ENCODE data around the gene CAD. TPM values are rescaled to one million over a fixed set of nuclear protein-coding genes. Genes with fewer than 3 reads are reported as not detected.

The CAD gene
- total and polyA plus RNA-seq, 2 donors (not counting 3 experiments of a cell fraction or from before 2014, with no cell fraction given): 60.3 to 91.4 TPM

DNA sequence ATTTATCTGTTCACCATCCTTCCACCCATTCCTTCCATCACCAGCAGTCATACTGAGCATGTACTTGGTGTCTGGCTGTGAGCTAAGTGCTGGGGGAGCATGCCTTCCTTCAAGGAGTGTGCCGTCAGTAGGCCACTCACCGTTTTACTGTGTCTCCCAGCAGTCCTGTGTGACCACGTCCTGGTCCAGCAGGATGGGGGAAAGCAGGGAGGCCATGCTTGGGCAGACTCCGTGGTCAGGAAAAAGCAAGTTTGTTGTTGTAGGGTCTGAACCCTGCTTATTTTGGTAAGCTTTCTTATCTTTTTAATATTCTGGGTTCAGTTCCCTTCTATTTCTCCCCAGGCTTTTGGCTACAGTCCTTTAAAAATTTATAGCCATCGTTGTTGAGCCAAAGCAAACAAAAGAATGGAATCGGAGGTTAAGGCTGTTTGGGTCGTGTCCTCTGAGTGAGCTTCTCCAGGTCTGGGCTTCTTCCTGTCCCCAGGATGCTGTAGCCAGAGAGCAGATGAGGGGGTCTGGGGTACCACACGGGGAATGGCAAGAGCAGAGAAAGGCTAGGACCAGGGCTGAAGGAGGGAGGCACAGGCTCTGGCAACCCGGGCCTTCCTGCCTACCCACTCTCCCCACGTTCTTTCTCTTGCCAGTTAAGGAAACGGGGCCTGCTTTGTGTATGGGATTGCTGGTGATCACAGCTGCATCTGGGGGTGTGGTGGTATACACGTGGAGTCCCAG, 32.2 kb downstream of the CAD start:
- H3K79me2 ChIP-seq (ENCODE audit: control insufficient read depth, insufficient read depth, low read length): no peaks in the 10 kb centered on the region
- peak overlapping the region; percentile 40 for H2AFZ ChIP-seq (ENCODE audit: low read depth, low read length)
- ChIA-PET POLR2A (no interaction called here), CTCF (interaction anchor here (0.8 to 6.8 kb wide), 13 partner anchors 13 to 153 kb away, joined by 3 to 81 read pairs (median 4); partner anchors contain the start of genes SLC30A3 and TRIM54)
- no peaks in the 10 kb centered on the region for H4K20me1 ChIP-seq (replicated peaks; ENCODE audit: control insufficient read depth, extremely low read depth, insufficient read depth, low read length)
- intact Hi-C loops (cut with micrococcal nuclease): loop anchor here (5.0 kb wide), 1 partner anchor 123 kb away; the partner anchor contains the start of genes EIF2B4 and SNX17
- no peak for TF ChIP-seq EZH2 (IDR thresholded peaks at IDR 0.05; ENCODE audit: borderline replicate concordance, low read depth, low read length, severe bottlenecking)
- TF ChIP-seq, protein P1, sequence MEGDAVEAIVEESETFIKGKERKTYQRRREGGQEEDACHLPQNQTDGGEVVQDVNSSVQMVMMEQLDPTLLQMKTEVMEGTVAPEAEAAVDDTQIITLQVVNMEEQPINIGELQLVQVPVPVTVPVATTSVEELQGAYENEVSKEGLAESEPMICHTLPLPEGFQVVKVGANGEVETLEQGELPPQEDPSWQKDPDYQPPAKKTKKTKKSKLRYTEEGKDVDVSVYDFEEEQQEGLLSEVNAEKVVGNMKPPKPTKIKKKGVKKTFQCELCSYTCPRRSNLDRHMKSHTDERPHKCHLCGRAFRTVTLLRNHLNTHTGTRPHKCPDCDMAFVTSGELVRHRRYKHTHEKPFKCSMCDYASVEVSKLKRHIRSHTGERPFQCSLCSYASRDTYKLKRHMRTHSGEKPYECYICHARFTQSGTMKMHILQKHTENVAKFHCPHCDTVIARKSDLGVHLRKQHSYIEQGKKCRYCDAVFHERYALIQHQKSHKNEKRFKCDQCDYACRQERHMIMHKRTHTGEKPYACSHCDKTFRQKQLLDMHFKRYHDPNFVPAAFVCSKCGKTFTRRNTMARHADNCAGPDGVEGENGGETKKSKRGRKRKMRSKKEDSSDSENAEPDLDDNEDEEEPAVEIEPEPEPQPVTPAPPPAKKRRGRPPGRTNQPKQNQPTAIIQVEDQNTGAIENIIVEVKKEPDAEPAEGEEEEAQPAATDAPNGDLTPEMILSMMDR (IDR thresholded peaks at IDR 0.05; ENCODE audit: extremely low read depth in 1 of 2, insufficient read depth in 1 of 2, low read depth in 1 of 2, low read length in 2 of 2): no peak
- TF ChIP-seq POLR2A (IDR thresholded peaks at IDR 0.05; ENCODE audit: low read depth, low read length): no peak
- no peak for TF ChIP-seq POLR2AphosphoS5 (IDR thresholded peaks at IDR 0.05; ENCODE audit: insufficient read depth, low read depth, low read length)
- TF ChIP-seq, protein P2, sequence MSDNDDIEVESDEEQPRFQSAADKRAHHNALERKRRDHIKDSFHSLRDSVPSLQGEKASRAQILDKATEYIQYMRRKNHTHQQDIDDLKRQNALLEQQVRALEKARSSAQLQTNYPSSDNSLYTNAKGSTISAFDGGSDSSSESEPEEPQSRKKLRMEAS (IDR thresholded peaks at IDR 0.05; ENCODE audit: insufficient read depth, insufficient read length): no peak
- no peak for TF ChIP-seq JUN (IDR thresholded peaks at IDR 0.05; ENCODE audit: borderline replicate concordance, insufficient read depth, insufficient read length, low read depth)
- no peak for TF ChIP-seq GATA2 (IDR thresholded peaks at IDR 0.05; ENCODE audit: insufficient read depth, insufficient read length, low read depth, low read length)
- TF ChIP-seq MYC (IDR thresholded peaks at IDR 0.05; ENCODE audit: low read depth, low read length): no peak
- no peak for TF ChIP-seq FOS (IDR thresholded peaks at IDR 0.05; ENCODE audit: borderline replicate concordance, insufficient read depth, low read length)
- no peaks in the 10 kb centered on the region for H3K9me1 ChIP-seq (replicated peaks; ENCODE audit: control insufficient read depth, extremely low read depth, insufficient read depth, low read length)
- H3K27ac ChIP-seq (ENCODE audit: insufficient read depth, low read depth, low read length): no peak overlapping the region
- no TSS peak for BruUV-seq (replicated peaks)
- H3K9ac ChIP-seq (replicated peaks; ENCODE audit: extremely low read depth, insufficient read depth, low read length): no peak overlapping the region
- H3K4me2 ChIP-seq (ENCODE audit: insufficient read depth, low read length): no peak overlapping the region
- DNase-seq (ENCODE audit: low read depth, low spot score) (peak; percentile 75), FAIRE-seq (peak; percentile 83)
- peaks cover 2 to 8% of the 10 kb centered on the region in 2 experiments for H3K36me3 ChIP-seq (ENCODE audit: control insufficient read depth in 2 of 2, extremely low read depth in 1 of 2, insufficient read depth in 2 of 2, low read length in 2 of 2)
- no peaks in the 10 kb centered on the region for H3K9me3 ChIP-seq (replicated peaks; ENCODE audit: control insufficient read depth, insufficient read depth, low read length)
- no peak overlapping the region for H3K4me3 ChIP-seq (replicated peaks in 1 of 3; ENCODE audit: insufficient read depth in 1 of 3, low read depth in 1 of 3, low read length in 3 of 3)
- peaks cover 15% of the 10 kb centered on the region for H3K4me1 ChIP-seq (ENCODE audit: control insufficient read depth, extremely low read depth, insufficient read depth, low read length)
- dilution Hi-C loops (cut with MboI; ENCODE audit: extremely low pct_ligation_motif_present, low sequenced_read_pairs): no loop called here
- no peaks in the 10 kb centered on the region for H3K27me3 ChIP-seq (ENCODE audit: control insufficient read depth in 2 of 2, insufficient read depth in 2 of 2, low read length in 2 of 2)
